Colonic mucosa (tissue), 4 donors: ENCODE results near the gene POU2F1. TPM values are rescaled to one million over a fixed set of nuclear protein-coding genes. Genes with fewer than 3 reads are reported as not detected.

Source experiments
- DNase-seq: peaks from one replicate; pipeline ENCODE4 v3.0.0-alpha.2; 2020
- H3K27ac ChIP-seq: fragments of 200-600 bp; one replicate; pipeline ENCODE4 v1.8.0; 2021
- H3K27me3 ChIP-seq: fragments of 200-600 bp; one replicate; pipeline ENCODE4 v1.8.0; 2021
- H3K36me3 ChIP-seq: fragments of 200-600 bp; one replicate; pipeline ENCODE4 v1.8.0; 2021
- H3K4me1 ChIP-seq: fragments of 200-600 bp; one replicate; pipeline ENCODE4 v1.8.0; 2021; ENCODE audit warnings: mild to moderate bottlenecking
- H3K4me3 ChIP-seq: fragments of 200-600 bp; one replicate; pipeline ENCODE4 v1.8.0; 2021
- H3K9ac ChIP-seq, 2 donors: one replicate each; pipeline ENCODE4 v1.7.0; 2013; ENCODE audit warnings: control low read depth in 2 of 2, low read depth in 2 of 2, low read length in 2 of 2
- H3K9me3 ChIP-seq: fragments of 200-600 bp; one replicate; pipeline ENCODE4 v1.8.0; 2021
- CTCF ChIP-seq: fragments of 200-600 bp; IDR thresholded peaks from one replicate; pipeline ENCODE4 v1.8.0; 2022; ENCODE audit warnings: antibody characterized with exemption, mild to moderate bottlenecking
- intact Hi-C: fragments of 100-400 bp; cut with DNase I; formaldehyde crosslinking; loops from one replicate; pipeline ENCODE4 v1.14.1; 2022
- total RNA-seq, 2 donors: library from RNA; stranded (reverse); fragmentation: NEBNext Ultra II Directional in 1 of 2; extraction: Animal tissue kit (Norgen Biotek cat#: 25700) in 1 of 2; gene quantifications; one replicate each; pipeline ENCODE4 v1.2.1, GENCODE V29; 2021
- donor health status: healthy.
- donor health status: DM: no; HTN: no; CAD: no.
- donor health status: DM: no; HTN: no; CAD: no.

Gene POU2F1
- 10 to 100 TPM; 16.4 to 24.4 TPM for total RNA-seq

- H3K27me3 ChIP-seq, result no peaks in the 10 kb centered on the region
- peak; percentile 99 for DNase-seq
- H3K4me1 ChIP-seq, result no peaks in the 10 kb centered on the region
- intact Hi-C loops, result no loop called here
- H3K36me3 ChIP-seq, result no peaks in the 10 kb centered on the region
- TF ChIP-seq CTCF, result peak; percentile 62
- H3K9me3 ChIP-seq, result no peaks in the 10 kb centered on the region
- peak within 1 kb of the TSS; percentile 79 for H3K4me3 ChIP-seq
- H3K27ac ChIP-seq, result peak within 1 kb of the TSS; percentile 98
- peak within 1 kb of the TSS; percentile 90 to 91 for H3K9ac ChIP-seq
Observed at GRCh38 chr1:167220537-167221125, at the start of gene POU2F1. POU2F1 (plus strand) TSS chr1:167220886; CDS start chr1:167220898, 12 bp downstream.

GRCh38 chr1:167171286-167171929, 49.3 kb upstream of the POU2F1 start:
- Histone ChIP-seq H3K9ac (no peak overlapping the region), H3K27ac (no peak overlapping the region), H3K4me1 (no peaks in the 10 kb centered on the region), H3K36me3 (no peaks in the 10 kb centered on the region), H3K27me3 (no peaks in the 10 kb centered on the region), H3K4me3 (no peak overlapping the region), H3K9me3 (no peaks in the 10 kb centered on the region)
- intact Hi-C loops, result no loop called here
- TF ChIP-seq CTCF, result no peak
- DNase-seq, result no peak

GRCh38 chr1:167173516-167174184, 47.0 kb upstream of the POU2F1 start:
- Histone ChIP-seq H3K4me1 (no peaks in the 10 kb centered on the region), H3K9me3 (no peaks in the 10 kb centered on the region), H3K36me3 (no peaks in the 10 kb centered on the region), H3K27ac (no peak overlapping the region), H3K9ac (no peak overlapping the region), H3K27me3 (no peaks in the 10 kb centered on the region), H3K4me3 (no peak overlapping the region)
- no peak for TF ChIP-seq CTCF
- intact Hi-C loops, result no loop called here
- no peak for DNase-seq

- DNase-seq, result no peak
Observed at GRCh38 chr1:167175901-167176300, 44.8 kb upstream of the POU2F1 start.

GRCh38 chr1:167178831-167179230, 41.9 kb upstream of the POU2F1 start:
- H3K27ac ChIP-seq, result no peak overlapping the region
- TF ChIP-seq CTCF, result no peak
- no peaks in the 10 kb centered on the region for H3K9me3 ChIP-seq
- intact Hi-C loops, result no loop called here
- H3K4me1 ChIP-seq, result no peaks in the 10 kb centered on the region
- H3K4me3 ChIP-seq, result no peak overlapping the region
- no peak overlapping the region for H3K9ac ChIP-seq
- DNase-seq, result no peak
- H3K27me3 ChIP-seq, result no peaks in the 10 kb centered on the region
- H3K36me3 ChIP-seq, result no peaks in the 10 kb centered on the region

More at GRCh38 chr1:167175901-167176300, 44.8 kb upstream of the POU2F1 start:
- Histone ChIP-seq H3K27ac (no peak overlapping the region), H3K4me1 (no peaks in the 10 kb centered on the region), H3K27me3 (no peaks in the 10 kb centered on the region), H3K9ac (no peak overlapping the region), H3K4me3 (no peak overlapping the region), H3K9me3 (no peaks in the 10 kb centered on the region), H3K36me3 (no peaks in the 10 kb centered on the region)
- intact Hi-C loops, result no loop called here
- TF ChIP-seq CTCF, result no peak
